CD14-positive monocyte (primary cell): ENCODE measurements around the gene UNC93A. TPM values are rescaled to one million over a fixed set of nuclear protein-coding genes. Genes with fewer than 3 reads are reported as not detected.
"Not testable (repeated sequence)": the region's sequence is repeated elsewhere in the genome, so short reads cannot be mapped to it uniquely, and the experiment has no call there.

Experiments used
- DNase-seq, 3 donors: peaks; one replicate each; pipeline ENCODE4 v3.0.0-alpha.2; 2011 to 2022
- H2AFZ ChIP-seq: 2 replicates; pipeline ENCODE4 v1.6.0; 2012; ENCODE audit warnings: mild to moderate bottlenecking, low read depth, low read length, inconsistent platforms; ENCODE audit not compliant: insufficient read depth, poor library complexity, severe bottlenecking
- H3K27ac ChIP-seq, 2 donors: 1 replicate in 1 of 2; 2 replicates in 1 of 2; pipeline ENCODE4 v1.5.1; 2012 to 2013; ENCODE audit warnings: low read length in 2 of 2, control low read depth in 1 of 2, inconsistent platforms in 1 of 2, low read depth in 1 of 2, mild to moderate bottlenecking in 1 of 2
- H3K27me3 ChIP-seq, 2 donors: one replicate each; pipeline versions ENCODE4 v1.6.0 to v1.6.1; 2011 to 2013; ENCODE audit warnings: low read length in 2 of 2; ENCODE audit not compliant: control insufficient read depth in 2 of 2, insufficient read depth in 2 of 2
- H3K36me3 ChIP-seq, 2 donors: replicated peaks in 1 of 2; 1 replicate in 1 of 2; 2 replicates in 1 of 2; pipeline versions ENCODE4 v1.5.1 to v1.6.1; 2012 to 2013; ENCODE audit warnings: low read length in 2 of 2, control low read depth in 1 of 2, inconsistent platforms in 1 of 2, mild to moderate bottlenecking in 1 of 2; ENCODE audit not compliant: insufficient read depth in 2 of 2, control insufficient read depth in 1 of 2
- H3K4me1 ChIP-seq, 2 donors: 1 replicate in 1 of 2; 2 replicates in 1 of 2; pipeline versions ENCODE4 v1.5.1 to v1.6.1; 2012 to 2013; ENCODE audit warnings: low read length in 2 of 2, control low read depth in 1 of 2, inconsistent platforms in 1 of 2, mild to moderate bottlenecking in 1 of 2, moderate library complexity in 1 of 2; ENCODE audit not compliant: insufficient read depth in 2 of 2, control insufficient read depth in 1 of 2
- H3K4me2 ChIP-seq: replicated peaks from 2 replicates; pipeline ENCODE3; 2012; ENCODE audit warnings: low read length, moderate library complexity, mild to moderate bottlenecking; ENCODE audit not compliant: poor library complexity, severe bottlenecking; ENCODE audit errors: extremely low read depth
- H3K4me3 ChIP-seq, 3 experiments: fragments of 200-600 bp in 1 of 3; sonication (generic) in 1 of 3; replicated peaks in 1 of 3; 1 replicate in 2 of 3; 2 replicates in 1 of 3; pipeline ENCODE4 v1.5.1; 2011 to 2013; ENCODE audit warnings: low read length in 3 of 3, mild to moderate bottlenecking in 3 of 3, control low read depth in 2 of 3, low read depth in 2 of 3, inconsistent platforms in 1 of 3, moderate library complexity in 1 of 3
- H3K79me2 ChIP-seq: 2 replicates; pipeline ENCODE4 v1.6.0; 2012; ENCODE audit warnings: mild to moderate bottlenecking, control low read depth, inconsistent platforms, low read length, moderate library complexity; ENCODE audit not compliant: insufficient read depth
- H3K9ac ChIP-seq: 2 replicates; pipeline ENCODE4 v1.6.0; 2017; ENCODE audit warnings: low read length, mild to moderate bottlenecking; ENCODE audit not compliant: insufficient read depth, poor library complexity, severe bottlenecking
- H3K9me3 ChIP-seq, 2 donors: replicated peaks in 1 of 2; 1 replicate in 1 of 2; 2 replicates in 1 of 2; pipeline versions ENCODE4 v1.5.1 to v1.6.1; 2012 to 2013; ENCODE audit warnings: low read length in 2 of 2, control low read depth in 1 of 2; ENCODE audit not compliant: control insufficient read depth in 1 of 2, insufficient read depth in 1 of 2
- H4K20me1 ChIP-seq: 2 replicates; pipeline ENCODE4 v1.6.0; 2012; ENCODE audit warnings: mild to moderate bottlenecking, low read length, control low read depth, moderate library complexity; ENCODE audit not compliant: insufficient read depth
- H3K27ac Mint-ChIP-seq, 7 donors: one replicate each; pipeline ENCODE4 v1.8.0; 2020; ENCODE audit warnings: mild to moderate bottlenecking in 7 of 7, mixed read lengths in 7 of 7, moderate library complexity in 6 of 7, inconsistent platforms in 2 of 7
- H3K27me3 Mint-ChIP-seq, 3 donors: one replicate each; pipeline ENCODE4 v1.8.0; 2021 to 2022; ENCODE audit warnings: low read depth in 3 of 3, mild to moderate bottlenecking in 3 of 3, mixed read lengths in 3 of 3, moderate library complexity in 3 of 3, inconsistent platforms in 1 of 3
- H3K36me3 Mint-ChIP-seq, 2 donors: one replicate each; pipeline ENCODE4 v1.8.0; 2020; ENCODE audit warnings: mixed read lengths in 2 of 2, inconsistent platforms in 1 of 2, mild to moderate bottlenecking in 1 of 2
- H3K4me1 Mint-ChIP-seq: one replicate; pipeline ENCODE4 v1.8.0; 2020; ENCODE audit warnings: mild to moderate bottlenecking, mixed read lengths
- H3K4me3 Mint-ChIP-seq, 2 donors: one replicate each; pipeline ENCODE4 v1.8.0; 2020; ENCODE audit warnings: mild to moderate bottlenecking in 2 of 2, mixed read lengths in 2 of 2, moderate library complexity in 1 of 2
- H3K9me3 Mint-ChIP-seq, 7 donors: one replicate each; pipeline ENCODE4 v1.8.0; 2020 to 2022; ENCODE audit warnings: mixed read lengths in 7 of 7, mild to moderate bottlenecking in 6 of 7, moderate library complexity in 6 of 7, inconsistent platforms in 2 of 7
- WGBS: methylation state at CpG from one replicate; pipeline ENCODE4 v1.1.5; 2013; ENCODE audit warnings: missing lambda C conversion rate; ENCODE audit not compliant: insufficient coverage; 5-methylcytosine and 5-hydroxymethylcytosine counted together
- intact Hi-C, 2 donors: fragments of 100-400 bp; cut with micrococcal nuclease; formaldehyde crosslinking; loops; one replicate each; pipeline versions ENCODE4 v1.15.0 to v1.15.1; 2023
- polyA plus RNA-seq, 3 donors: library from polyadenylated mRNA; depleted of rRNA in 1 of 3; unstranded in 2 of 3; stranded (reverse) in 1 of 3; fragments of 300-500 nt in 2 of 3; fragments of >200 nt in 1 of 3; fragmentation: Illumina TruSeq in 2 of 3; gene quantifications; 1 replicate in 2 of 3; 2 replicates in 1 of 3; pipeline ENCODE4 v1.2.3, GENCODE V29; 2012 to 2021
- TF ChIP-seq, protein P1 (sequence below): fragments of 200-600 bp; IDR thresholded peaks from one replicate; pipeline ENCODE4 v1.8.0; 2022; ENCODE audit warnings: antibody characterized with exemption, mild to moderate bottlenecking

Gene UNC93A
- polyA plus RNA-seq, 3 donors: not detected

DNA sequence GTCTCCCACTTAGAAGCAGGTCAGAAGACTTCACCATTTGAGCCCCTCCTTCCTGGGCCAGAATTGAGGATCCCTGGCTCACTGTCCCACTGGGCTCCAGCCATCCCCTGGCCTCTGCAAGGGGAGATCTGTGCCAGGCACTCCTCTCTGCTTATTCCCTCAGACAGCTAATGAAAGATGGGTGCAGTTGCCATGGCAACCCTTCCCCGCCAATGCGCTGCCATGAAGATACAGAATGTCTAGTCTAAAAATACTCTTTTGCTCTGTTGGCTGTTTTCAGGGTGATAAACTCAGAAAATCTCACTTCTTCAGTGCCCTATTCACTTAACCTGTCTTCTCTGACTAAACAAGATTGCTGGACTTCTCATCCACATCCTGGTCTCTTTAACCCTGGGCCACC is 20.2 kb downstream of the UNC93A start:
- no peaks in the 10 kb centered on the region for H3K36me3 ChIP-seq
- no peak overlapping the region for H3K4me3 ChIP-seq
- no peak for DNase-seq
- WGBS: 93% methylated on average over 2 of the region's 2 CpGs
- no peak overlapping the region for H3K4me2 ChIP-seq
- no peaks in the 10 kb centered on the region for H3K4me1 ChIP-seq
- H4K20me1 ChIP-seq: no peaks in the 10 kb centered on the region
- no peak overlapping the region for H3K9ac ChIP-seq
- no peak overlapping the region for H2AFZ ChIP-seq
- TF ChIP-seq, protein P1, sequence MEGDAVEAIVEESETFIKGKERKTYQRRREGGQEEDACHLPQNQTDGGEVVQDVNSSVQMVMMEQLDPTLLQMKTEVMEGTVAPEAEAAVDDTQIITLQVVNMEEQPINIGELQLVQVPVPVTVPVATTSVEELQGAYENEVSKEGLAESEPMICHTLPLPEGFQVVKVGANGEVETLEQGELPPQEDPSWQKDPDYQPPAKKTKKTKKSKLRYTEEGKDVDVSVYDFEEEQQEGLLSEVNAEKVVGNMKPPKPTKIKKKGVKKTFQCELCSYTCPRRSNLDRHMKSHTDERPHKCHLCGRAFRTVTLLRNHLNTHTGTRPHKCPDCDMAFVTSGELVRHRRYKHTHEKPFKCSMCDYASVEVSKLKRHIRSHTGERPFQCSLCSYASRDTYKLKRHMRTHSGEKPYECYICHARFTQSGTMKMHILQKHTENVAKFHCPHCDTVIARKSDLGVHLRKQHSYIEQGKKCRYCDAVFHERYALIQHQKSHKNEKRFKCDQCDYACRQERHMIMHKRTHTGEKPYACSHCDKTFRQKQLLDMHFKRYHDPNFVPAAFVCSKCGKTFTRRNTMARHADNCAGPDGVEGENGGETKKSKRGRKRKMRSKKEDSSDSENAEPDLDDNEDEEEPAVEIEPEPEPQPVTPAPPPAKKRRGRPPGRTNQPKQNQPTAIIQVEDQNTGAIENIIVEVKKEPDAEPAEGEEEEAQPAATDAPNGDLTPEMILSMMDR: no peak
- H3K79me2 ChIP-seq: no peaks in the 10 kb centered on the region
- no peak overlapping the region for H3K27ac Mint-ChIP-seq
- no peaks in the 10 kb centered on the region for H3K4me1 Mint-ChIP-seq
- intact Hi-C loops: no loop called here
- peaks cover 6 to 19% (median 10%) of the 10 kb centered on the region in 3 donors for H3K27me3 Mint-ChIP-seq
- no peak overlapping the region for H3K27ac ChIP-seq
- H3K9me3 Mint-ChIP-seq: peaks cover 0 to 5% (median 0%) of the 10 kb centered on the region in 7 donors
- no peaks in the 10 kb centered on the region for H3K27me3 ChIP-seq
- no peaks in the 10 kb centered on the region for H3K9me3 ChIP-seq
- H3K4me3 Mint-ChIP-seq: no peak overlapping the region
- H3K36me3 Mint-ChIP-seq: no peaks in the 10 kb centered on the region

DNA sequence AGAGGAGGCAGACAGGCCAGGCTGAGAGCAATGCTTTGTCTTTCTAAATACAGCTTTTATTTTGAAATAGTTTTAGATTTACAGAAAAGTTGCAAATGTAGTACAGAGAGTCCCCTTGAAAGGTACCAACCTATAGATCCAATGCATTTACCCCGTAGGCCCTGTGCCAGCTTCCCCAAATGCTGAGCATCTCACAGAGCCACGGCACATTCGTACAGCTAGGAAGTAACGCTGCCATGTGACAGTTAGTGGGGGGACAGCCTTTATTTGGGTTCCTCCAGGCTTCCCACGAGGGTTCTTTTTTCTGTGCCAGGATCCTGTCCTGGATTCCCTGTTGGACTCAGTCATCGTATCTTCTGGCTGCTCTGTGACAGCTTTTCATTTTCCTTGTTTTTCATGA is 20.6 kb downstream of the UNC93A start:
- H3K27me3 Mint-ChIP-seq: peaks cover 6 to 19% (median 10%) of the 10 kb centered on the region in 3 donors
- DNase-seq, H3K9me3 ChIP-seq, H3K79me2 ChIP-seq, H3K4me1 Mint-ChIP-seq, H3K27ac Mint-ChIP-seq, H3K36me3 Mint-ChIP-seq, H2AFZ ChIP-seq, H3K4me3 Mint-ChIP-seq, H3K27ac ChIP-seq, H3K9ac ChIP-seq, H3K4me1 ChIP-seq, H3K4me2 ChIP-seq, H3K4me3 ChIP-seq, H3K27me3 ChIP-seq, intact Hi-C loops, H3K36me3 ChIP-seq, H4K20me1 ChIP-seq, H3K9me3 Mint-ChIP-seq: not testable (repeated sequence)
- 81% methylated on average over 5 of the region's 6 CpGs for WGBS
